Tibial artery (tissue), 4 donors: ENCODE data around the gene ADAM12.

Experiments used
- DNase-seq, 2 donors: peaks; one replicate each; pipeline ENCODE4 v3.0.0-alpha.2; 2019
- H3K27ac ChIP-seq, 2 donors: fragments of 200-600 bp; sonication (generic) in 1 of 2; 1 replicate in 1 of 2; 2 replicates in 1 of 2; pipeline ENCODE4 v1.5.1; 2018 to 2019; ENCODE audit warnings: mild to moderate bottlenecking in 1 of 2
- H3K27me3 ChIP-seq, 2 donors: fragments of 200-600 bp; sonication (generic) in 1 of 2; one replicate each; pipeline versions ENCODE4 v1.5.1 to v1.6.0; 2016 to 2019
- H3K36me3 ChIP-seq, 3 donors: fragments of 200-600 bp; sonication (generic) in 2 of 3; one replicate each; pipeline ENCODE4 v1.5.1; 2016 to 2019; ENCODE audit warnings: mild to moderate bottlenecking in 2 of 3
- H3K4me1 ChIP-seq, 4 donors: fragments of 200-600 bp; sonication (generic) in 2 of 4; 1 replicate in 3 of 4; 2 replicates in 1 of 4; pipeline ENCODE4 v1.5.1; 2016 to 2019
- H3K4me3 ChIP-seq, 2 donors: fragments of 200-600 bp; sonication (generic) in 1 of 2; 1 replicate in 1 of 2; 2 replicates in 1 of 2; pipeline ENCODE4 v1.5.1; 2018 to 2019; ENCODE audit warnings: mild to moderate bottlenecking in 2 of 2
- H3K9me3 ChIP-seq, 3 donors: fragments of 200-600 bp; sonication (generic) in 1 of 3; one replicate each; pipeline ENCODE4 v1.5.1; 2016 to 2019
- intact Hi-C: fragments of 100-400 bp; cut with DNase I; formaldehyde crosslinking; loops from one replicate; pipeline ENCODE4 v1.15.0; 2023; ENCODE audit warnings: low total_unique reads
- TF ChIP-seq, protein P1 (sequence below), 2 experiments: fragments of 200-600 bp in 1 of 2; fragments of 450-650 bp in 1 of 2; IDR thresholded peaks; one replicate each; pipeline ENCODE4 v1.5.1; 2017 to 2019; ENCODE audit warnings: antibody characterized with exemption in 2 of 2, mild to moderate bottlenecking in 1 of 2, moderate library complexity in 1 of 2

Gene ADAM12

GRCh38 chr10:126197036-126197543 is 191.2 kb downstream of the ADAM12 start:
- Histone ChIP-seq H3K27ac (no peak overlapping the region), H3K9me3 (no peaks in the 10 kb centered on the region), H3K4me3 (no peak overlapping the region), H3K27me3 (no peaks in the 10 kb centered on the region), H3K4me1 (peaks cover 0 to 11% (median 2%) of the 10 kb centered on the region in 4 donors), H3K36me3 (no peaks in the 10 kb centered on the region)
- TF ChIP-seq, protein P1, sequence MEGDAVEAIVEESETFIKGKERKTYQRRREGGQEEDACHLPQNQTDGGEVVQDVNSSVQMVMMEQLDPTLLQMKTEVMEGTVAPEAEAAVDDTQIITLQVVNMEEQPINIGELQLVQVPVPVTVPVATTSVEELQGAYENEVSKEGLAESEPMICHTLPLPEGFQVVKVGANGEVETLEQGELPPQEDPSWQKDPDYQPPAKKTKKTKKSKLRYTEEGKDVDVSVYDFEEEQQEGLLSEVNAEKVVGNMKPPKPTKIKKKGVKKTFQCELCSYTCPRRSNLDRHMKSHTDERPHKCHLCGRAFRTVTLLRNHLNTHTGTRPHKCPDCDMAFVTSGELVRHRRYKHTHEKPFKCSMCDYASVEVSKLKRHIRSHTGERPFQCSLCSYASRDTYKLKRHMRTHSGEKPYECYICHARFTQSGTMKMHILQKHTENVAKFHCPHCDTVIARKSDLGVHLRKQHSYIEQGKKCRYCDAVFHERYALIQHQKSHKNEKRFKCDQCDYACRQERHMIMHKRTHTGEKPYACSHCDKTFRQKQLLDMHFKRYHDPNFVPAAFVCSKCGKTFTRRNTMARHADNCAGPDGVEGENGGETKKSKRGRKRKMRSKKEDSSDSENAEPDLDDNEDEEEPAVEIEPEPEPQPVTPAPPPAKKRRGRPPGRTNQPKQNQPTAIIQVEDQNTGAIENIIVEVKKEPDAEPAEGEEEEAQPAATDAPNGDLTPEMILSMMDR (IDR thresholded peaks at IDR 0.05): no peak
- DNase-seq: no peak
- intact Hi-C loops: no loop called here

- H3K36me3 ChIP-seq: no peaks in the 10 kb centered on the region
- intact Hi-C loops: no loop called here
- H3K4me3 ChIP-seq: no peak overlapping the region
- DNase-seq: no peak
- H3K27me3 ChIP-seq: no peaks in the 10 kb centered on the region
- H3K27ac ChIP-seq: no peak overlapping the region
- TF ChIP-seq, protein P1 (IDR thresholded peaks at IDR 0.05): no peak
- H3K9me3 ChIP-seq: no peaks in the 10 kb centered on the region
- H3K4me1 ChIP-seq: peaks cover 0 to 11% (median 2%) of the 10 kb centered on the region in 4 donors
Observed at GRCh38 chr10:126196281-126196680, 192.0 kb downstream of the ADAM12 start.

GRCh38 chr10:126191192-126191591 is 197.1 kb downstream of the ADAM12 start:
- Histone ChIP-seq H3K9me3 (no peaks in the 10 kb centered on the region), H3K36me3 (no peaks in the 10 kb centered on the region), H3K4me3 (no peak overlapping the region), H3K4me1 (no peaks in the 10 kb centered on the region), H3K27ac (no peak overlapping the region), H3K27me3 (no peaks in the 10 kb centered on the region)
- intact Hi-C loops: no loop called here
- no peak for DNase-seq
- TF ChIP-seq, protein P1 (IDR thresholded peaks at IDR 0.05): no peak

- H3K36me3 ChIP-seq: no peaks in the 10 kb centered on the region
Observed at GRCh38 chr10:126188679-126189200, 199.5 kb downstream of the ADAM12 start.

DNA sequence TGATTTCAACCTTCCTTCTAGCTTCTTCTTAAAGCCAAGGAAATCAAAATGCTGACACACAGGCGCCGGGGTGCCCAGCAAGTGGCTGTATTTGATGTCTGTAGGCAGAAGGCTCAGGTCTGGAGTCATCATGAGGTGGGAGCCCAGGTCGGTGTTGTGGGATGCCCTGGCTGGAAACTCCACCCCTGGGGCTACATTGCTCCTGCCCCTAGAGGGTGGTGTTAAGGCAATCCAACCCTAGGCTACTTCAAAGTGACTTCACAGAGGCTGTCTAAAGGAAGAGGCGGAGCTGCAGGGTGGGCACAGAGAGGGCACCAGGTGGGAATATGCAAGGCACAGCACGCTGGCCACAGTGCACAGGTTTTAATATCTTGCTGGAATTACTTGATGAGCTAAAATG is 200.9 kb downstream of the ADAM12 start:
- TF ChIP-seq, protein P1 (IDR thresholded peaks at IDR 0.05): no peak
- Histone ChIP-seq H3K36me3 (no peaks in the 10 kb centered on the region), H3K27ac (no peak overlapping the region), H3K4me1 (no peaks in the 10 kb centered on the region), H3K4me3 (no peak overlapping the region), H3K27me3 (no peaks in the 10 kb centered on the region), H3K9me3 (no peaks in the 10 kb centered on the region)
- no peak for DNase-seq
- intact Hi-C loops: no loop called here

More at GRCh38 chr10:126188679-126189200, 199.5 kb downstream of the ADAM12 start:
- H3K9me3 ChIP-seq: no peaks in the 10 kb centered on the region
- no peaks in the 10 kb centered on the region for H3K27me3 ChIP-seq
- intact Hi-C loops: no loop called here
- H3K4me3 ChIP-seq: no peak overlapping the region
- DNase-seq: no peak
- H3K4me1 ChIP-seq: no peaks in the 10 kb centered on the region
- TF ChIP-seq, protein P1 (IDR thresholded peaks at IDR 0.05): no peak
- no peak overlapping the region for H3K27ac ChIP-seq

DNA sequence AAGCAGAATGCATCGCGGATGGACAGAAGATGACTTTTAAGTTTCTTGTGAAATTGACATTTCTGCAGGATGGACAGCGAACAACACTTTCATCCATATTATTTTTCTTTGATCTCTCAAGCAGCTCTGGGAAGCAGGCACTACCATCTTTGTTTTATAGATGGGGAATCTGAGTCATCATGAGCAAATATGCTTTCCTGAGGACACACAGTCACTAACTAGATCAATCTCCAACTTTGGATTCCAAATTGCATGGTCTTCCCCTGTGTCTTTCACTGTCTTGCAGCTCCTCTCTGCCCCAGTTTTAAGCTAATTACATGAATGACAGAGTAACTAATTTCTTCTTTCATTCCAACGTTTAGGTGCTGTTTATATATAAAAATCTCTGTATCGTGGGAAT is 201.5 kb downstream of the ADAM12 start:
- Histone ChIP-seq H3K36me3 (no peaks in the 10 kb centered on the region), H3K27me3 (no peaks in the 10 kb centered on the region), H3K4me1 (no peaks in the 10 kb centered on the region), H3K27ac (no peak overlapping the region), H3K9me3 (no peaks in the 10 kb centered on the region), H3K4me3 (no peak overlapping the region)
- intact Hi-C loops: no loop called here
- TF ChIP-seq, protein P1 (IDR thresholded peaks at IDR 0.05): no peak
- no peak for DNase-seq
